Kidney (tissue), 14 donors: ENCODE results near the gene DCHS2. TPM values are rescaled to one million over a fixed set of nuclear protein-coding genes. Genes with fewer than 3 reads are reported as not detected.

Source experiments
- DNase-seq, 5 donors: peaks; one replicate each; pipeline ENCODE4 v3.0.0-alpha.2; 2013 to 2020
- FAIRE-seq: peaks from 2 replicates; lab custom pipeline; 2012; peaks lifted over from hg19 to GRCh38; lab: Jason Lieb, UNC
- H3K27ac ChIP-seq, 2 donors: one replicate each; pipeline ENCODE4 v1.7.0; 2013; ENCODE audit warnings: low read depth in 2 of 2, low read length in 2 of 2, inconsistent platforms in 1 of 2
- H3K27me3 ChIP-seq: one replicate; pipeline ENCODE4 v1.7.1; 2013; ENCODE audit warnings: low read length, inconsistent platforms; ENCODE audit not compliant: control insufficient read depth, insufficient read depth
- H3K36me3 ChIP-seq, 3 donors: one replicate each; pipeline versions ENCODE4 v1.7.0 to v1.7.1; 2013; ENCODE audit warnings: low read length in 3 of 3, control low read depth in 1 of 3, inconsistent platforms in 1 of 3; ENCODE audit not compliant: insufficient read depth in 3 of 3, control insufficient read depth in 2 of 3
- H3K4me1 ChIP-seq, 3 donors: one replicate each; pipeline versions ENCODE4 v1.7.0 to v1.7.1; 2013; ENCODE audit warnings: low read length in 3 of 3, inconsistent platforms in 1 of 3, low read depth in 1 of 3; ENCODE audit not compliant: control insufficient read depth in 2 of 3, insufficient read depth in 2 of 3
- H3K4me3 ChIP-seq, 3 donors: one replicate each; pipeline versions ENCODE4 v1.7.0 to v1.8.1; 2013; ENCODE audit warnings: low read length in 3 of 3, control low read depth in 1 of 3, inconsistent platforms in 1 of 3
- H3K9ac ChIP-seq, 3 donors: one replicate each; pipeline versions ENCODE4 v1.7.0 to v1.7.1; 2013; ENCODE audit warnings: low read length in 3 of 3, control low read depth in 1 of 3, inconsistent platforms in 1 of 3
- H3K9me3 ChIP-seq, 3 donors: one replicate each; pipeline versions ENCODE4 v1.7.0 to v1.7.1; 2013; ENCODE audit warnings: low read length in 3 of 3, control low read depth in 1 of 3, inconsistent platforms in 1 of 3; ENCODE audit not compliant: control insufficient read depth in 2 of 3, insufficient read depth in 1 of 3
- CTCF ChIP-seq: IDR thresholded peaks from 3 replicates; pipeline ENCODE4 v1.5.1; 2012; ENCODE audit warnings: mild to moderate bottlenecking, moderate library complexity, borderline replicate concordance; ENCODE audit not compliant: insufficient read depth; ENCODE audit errors: extremely low read depth
- intact Hi-C: fragments of 100-400 bp; cut with DNase I; formaldehyde crosslinking; loops from one replicate; pipeline ENCODE4 v1.11.1; 2022
- polyA plus RNA-seq: library from polyadenylated mRNA; stranded (reverse); fragments of 350-450 nt; fragmentation: Illumina TruSeq; extraction: RNeasy Lipid Tissue Mini Kit (QIAGEN cat#74804); gene quantifications from one replicate; pipeline ENCODE4 v1.2.3, GENCODE V29; 2014; ENCODE audit warnings: low read depth, low replicate concordance; ENCODE audit not compliant: insufficient read depth
- total RNA-seq: library from RNA; stranded (reverse); fragmentation: NEBNext Ultra II Directional; extraction: Animal tissue kit (Norgen Biotek cat#: 25700); gene quantifications from one replicate; pipeline ENCODE4 v1.2.1, GENCODE V29; 2021
- donor health status: control.
- donor health status: control.
- donor health status: control.
- donor health status: control.
- donor health status: control.
- donor health status: DM: yes; HTN: yes; CAD: no.
- donor health status: Normal renal cell carcinoma (clear cell type).

DCHS2 gene
- total and polyA plus RNA-seq, 2 donors from 2014 or later, result 0.47 TPM; not detected in 1

- intact Hi-C loops, result no loop called here
- Histone ChIP-seq H3K9me3 (no peaks in the 10 kb centered on the region), H3K27me3 (no peaks in the 10 kb centered on the region), H3K4me3 (no peak overlapping the region), H3K4me1 (no peaks in the 10 kb centered on the region), H3K27ac (no peak overlapping the region), H3K36me3 (no peaks in the 10 kb centered on the region), H3K9ac (no peak overlapping the region)
- TF ChIP-seq CTCF, result no peak
- FAIRE-seq (no peak), DNase-seq (no peak)
These were observed 40.6 kb downstream of the DCHS2 start for GRCh38 chr4:154450966-154451365.

- no peaks in the 10 kb centered on the region for H3K27me3 ChIP-seq
- H3K9ac ChIP-seq, result no peak overlapping the region
- H3K4me3 ChIP-seq, result no peak overlapping the region
- TF ChIP-seq CTCF, result no peak
- H3K27ac ChIP-seq, result no peak overlapping the region
- FAIRE-seq (no peak), DNase-seq (no peak)
- no peaks in the 10 kb centered on the region for H3K9me3 ChIP-seq
- no peaks in the 10 kb centered on the region for H3K4me1 ChIP-seq
- H3K36me3 ChIP-seq, result no peaks in the 10 kb centered on the region
- intact Hi-C loops, result no loop called here
These were observed 46.6 kb downstream of the DCHS2 start for GRCh38 chr4:154444958-154445357.

- Histone ChIP-seq H3K9me3 (no peaks in the 10 kb centered on the region), H3K36me3 (no peaks in the 10 kb centered on the region), H3K4me1 (no peaks in the 10 kb centered on the region), H3K9ac (no peak overlapping the region), H3K27me3 (no peaks in the 10 kb centered on the region), H3K27ac (no peak overlapping the region), H3K4me3 (no peak overlapping the region)
- FAIRE-seq (no peak), DNase-seq (no peak)
- no peak for TF ChIP-seq CTCF
- intact Hi-C loops, result no loop called here
These were observed 49.6 kb downstream of the DCHS2 start for GRCh38 chr4:154441982-154442381.

- DNase-seq, result no peak
- intact Hi-C loops, result no loop called here
- Histone ChIP-seq H3K9me3 (no peaks in the 10 kb centered on the region), H3K4me1 (no peaks in the 10 kb centered on the region), H3K27me3 (no peaks in the 10 kb centered on the region), H3K4me3 (no peak overlapping the region), H3K9ac (no peak overlapping the region), H3K27ac (no peak overlapping the region), H3K36me3 (no peaks in the 10 kb centered on the region)
- TF ChIP-seq CTCF, result no peak
- no peak for FAIRE-seq
These were observed 50.5 kb downstream of the DCHS2 start for GRCh38 chr4:154441124-154441523.
